HCT116 (cell line): ENCODE measurements around the gene CNTNAP2. TPM values are rescaled to one million over a fixed set of nuclear protein-coding genes. Genes with fewer than 3 reads are reported as not detected.

Experiments
- ATAC-seq: fragments of 200-7000 bp; cut with Tn5 transposase; 2 replicates; pipeline ENCODE4 v1.9.1; 2020; ENCODE audit warnings: mild to moderate bottlenecking, moderate library complexity
- BruUV-seq: library from RNA; stranded (reverse); fragments of 400-500 nt; replicated peaks from 2 replicates; lab custom pipeline; 2021; lab: Mats Ljungman, UMichigan
- CTCF ChIA-PET: fragments of 300-600 bp; sonication (Branson Sonifier 250); formaldehyde crosslinking; loops from one replicate; lab custom pipeline; 2021; ENCODE audit warnings: antibody characterized with exemption; lab: Charles Lee
- POLR2A ChIA-PET: fragments of 300-600, 350-600 bp; sonication (Branson Sonifier 250); formaldehyde crosslinking; loops from one replicate; lab custom pipeline; 2021; ENCODE audit warnings: antibody characterized with exemption; lab: Charles Lee
- RAD21 ChIA-PET, 2 experiments: fragments of 300-600 bp; sonication (Branson Sonifier 250); formaldehyde crosslinking; loops; one replicate each; lab custom pipeline; 2023; ENCODE audit warnings: low total read pairs in 2 of 2; ENCODE audit not compliant: uncharacterized antibody in 2 of 2, unreplicated experiment in 2 of 2, low non-redundant PET in 1 of 2; lab: Charles Lee
- DNase-seq: peaks from one replicate; pipeline ENCODE4 v3.0.0-alpha.2; 2010; ENCODE audit warnings: low read depth, low spot score
- H2AFZ ChIP-seq: fragments of 200-600 bp; shearing (Covaris generic), sonication (generic); 2 replicates; pipeline ENCODE4 v1.6.1; 2017; ENCODE audit warnings: low read depth, mixed run types, mixed read lengths, antibody characterized with exemption, low read length; ENCODE audit not compliant: poor library complexity, severe bottlenecking
- H3K27ac ChIP-seq: 2 replicates; pipeline ENCODE4 v1.5.1; 2012; ENCODE audit warnings: low read depth, low read length
- H3K27me3 ChIP-seq: fragments of 200-600 bp; sonication (generic); 2 replicates; pipeline ENCODE4 v1.6.1; 2016; ENCODE audit warnings: mixed run types, low read length, mixed read lengths; ENCODE audit not compliant: insufficient read depth
- H3K36me3 ChIP-seq, 2 experiments: fragments of 200-500 bp in 1 of 2; fragments of 200-600 bp in 1 of 2; sonication (Bioruptor generic) in 1 of 2; sonication (generic) in 1 of 2; 2 replicates each; pipeline versions ENCODE4 v1.5.1 to v1.6.1; 2014 to 2016; ENCODE audit warnings: low read length in 2 of 2, inconsistent platforms in 1 of 2, mixed read lengths in 1 of 2, mixed run types in 1 of 2; ENCODE audit not compliant: insufficient read depth in 2 of 2, control insufficient read depth in 1 of 2
- H3K4me1 ChIP-seq, 2 experiments: fragments of 200-600 bp in 1 of 2; sonication (generic) in 1 of 2; 2 replicates each; pipeline versions ENCODE4 v1.5.1 to v1.6.1; 2012 to 2017; ENCODE audit warnings: low read length in 2 of 2, inconsistent platforms in 1 of 2, mild to moderate bottlenecking in 1 of 2, mixed read lengths in 1 of 2, mixed run types in 1 of 2, moderate library complexity in 1 of 2; ENCODE audit not compliant: insufficient read depth in 2 of 2, control insufficient read depth in 1 of 2
- H3K4me2 ChIP-seq: fragments of 200-600 bp; sonication (generic); 2 replicates; pipeline ENCODE4 v1.6.1; 2017; ENCODE audit warnings: mixed run types, low read length, mixed read lengths
- H3K4me3 ChIP-seq, 2 experiments: fragments of 200-600 bp in 1 of 2; sonication (generic) in 1 of 2; replicated peaks in 1 of 2; 2 replicates each; pipeline ENCODE4 v1.5.1; 2011 to 2016; ENCODE audit warnings: low read length in 2 of 2, control low read depth in 1 of 2, low read depth in 1 of 2, mild to moderate bottlenecking in 1 of 2, mixed read lengths in 1 of 2, mixed run types in 1 of 2
- H3K79me2 ChIP-seq: fragments of 200-600 bp; sonication (generic); 2 replicates; pipeline ENCODE4 v1.6.1; 2017; ENCODE audit warnings: mild to moderate bottlenecking, mixed run types, low read length, moderate library complexity, mixed read lengths; ENCODE audit not compliant: insufficient read depth
- H3K9ac ChIP-seq: fragments of 200-600 bp; sonication (generic); 2 replicates; pipeline ENCODE4 v1.6.1; 2016; ENCODE audit warnings: low read length, mixed read lengths
- H3K9me2 ChIP-seq: fragments of 200-600 bp; sonication (generic), shearing (Covaris generic); 2 replicates; pipeline ENCODE4 v1.6.1; 2017; ENCODE audit warnings: mixed run types, mild to moderate bottlenecking, moderate library complexity; ENCODE audit not compliant: insufficient read depth
- H3K9me3 ChIP-seq, 2 experiments: fragments of 200-500 bp in 1 of 2; fragments of 200-600 bp in 1 of 2; sonication (Bioruptor generic) in 1 of 2; sonication (generic) in 1 of 2; 2 replicates each; pipeline ENCODE4 v1.6.1; 2014 to 2017; ENCODE audit warnings: low read length in 2 of 2, mixed read lengths in 2 of 2, inconsistent platforms in 1 of 2, low read depth in 1 of 2, mild to moderate bottlenecking in 1 of 2, mixed run types in 1 of 2, moderate library complexity in 1 of 2; ENCODE audit not compliant: control insufficient read depth in 1 of 2, insufficient read depth in 1 of 2
- H4K20me1 ChIP-seq: fragments of 200-600 bp; sonication (generic), shearing (Covaris generic); 2 replicates; pipeline ENCODE4 v1.6.1; 2017; ENCODE audit warnings: mixed run types, mild to moderate bottlenecking, moderate library complexity; ENCODE audit not compliant: insufficient read depth
- EZH2 ChIP-seq: fragments of 200-600 bp; sonication (generic); IDR thresholded peaks from 2 replicates; pipeline ENCODE4 v1.6.1; 2017; ENCODE audit warnings: antibody characterized with exemption, mixed run types
- RAD21 ChIP-seq: IDR thresholded peaks from 2 replicates; pipeline ENCODE4 v1.6.1; 2012; ENCODE audit warnings: low read depth, mild to moderate bottlenecking
- SIN3A ChIP-seq: IDR thresholded peaks from 2 replicates; pipeline ENCODE4 v1.6.1; 2012; ENCODE audit warnings: low read depth
- YY1 ChIP-seq: IDR thresholded peaks from 2 replicates; pipeline ENCODE4 v1.6.1; 2011; ENCODE audit warnings: low read length, low read depth, moderate library complexity, mild to moderate bottlenecking; ENCODE audit not compliant: insufficient replicate concordance; ENCODE audit errors: extremely low read depth
- intact Hi-C: fragments of 100-400 bp; cut with micrococcal nuclease; formaldehyde crosslinking; loops from 2 replicates; pipeline ENCODE4 v1.10.0; 2022
- total RNA-seq: library from RNA; stranded (reverse); gene quantifications from one replicate; pipeline ENCODE4 v1.2.1, GENCODE V29; 2021; ENCODE audit not compliant: unreplicated experiment

The CNTNAP2 gene
- total RNA-seq, 1 experiment from 2014 or later: 0.37 TPM

DNA sequence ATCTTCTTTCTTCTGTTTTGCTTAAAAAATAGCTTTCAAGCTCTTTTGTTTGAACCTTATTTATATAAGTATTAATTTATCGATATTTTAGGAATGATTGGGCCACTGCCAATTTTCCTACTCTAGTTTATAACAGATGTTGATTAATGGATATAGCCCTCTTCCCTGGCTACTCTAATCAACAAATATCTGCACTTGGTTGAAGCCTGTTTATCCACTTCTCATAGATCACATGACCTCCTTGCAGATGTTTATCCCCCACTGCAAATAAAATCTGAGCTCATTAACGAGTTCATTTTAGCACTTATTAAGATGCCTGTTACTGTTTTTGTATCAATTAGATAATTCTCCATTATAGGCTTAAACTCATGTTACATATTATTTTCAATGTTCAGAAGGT lies 715.3 kb downstream of the CNTNAP2 start:
- ChIA-PET RAD21 (no interaction called here), POLR2A (interaction anchor here (0.7 kb wide), 1 partner anchor 688 kb away, joined by 3 read pairs; no protein-coding TSS in a partner anchor), CTCF (no interaction called here)
- Histone ChIP-seq H4K20me1 (no peaks in the 10 kb centered on the region), H3K4me3 (no peak overlapping the region), H2AFZ (no peak overlapping the region), H3K4me1 (no peaks in the 10 kb centered on the region), H3K9me2 (no peaks in the 10 kb centered on the region), H3K9me3 (peaks cover 11 to 17% of the 10 kb centered on the region in 2 experiments; a peak in 2 of 4 replicates), H3K36me3 (no peaks in the 10 kb centered on the region), H3K27ac (no peak overlapping the region), H3K4me2 (no peak overlapping the region), H3K9ac (no peak overlapping the region), H3K27me3 (no peaks in the 10 kb centered on the region), H3K79me2 (no peaks in the 10 kb centered on the region)
- intact Hi-C loops: no loop called here
- DNase-seq: no peak
- TF ChIP-seq RAD21: no peak
- TF ChIP-seq SIN3A: no peak
- no TSS peak for BruUV-seq
- ATAC-seq: no peak

DNA sequence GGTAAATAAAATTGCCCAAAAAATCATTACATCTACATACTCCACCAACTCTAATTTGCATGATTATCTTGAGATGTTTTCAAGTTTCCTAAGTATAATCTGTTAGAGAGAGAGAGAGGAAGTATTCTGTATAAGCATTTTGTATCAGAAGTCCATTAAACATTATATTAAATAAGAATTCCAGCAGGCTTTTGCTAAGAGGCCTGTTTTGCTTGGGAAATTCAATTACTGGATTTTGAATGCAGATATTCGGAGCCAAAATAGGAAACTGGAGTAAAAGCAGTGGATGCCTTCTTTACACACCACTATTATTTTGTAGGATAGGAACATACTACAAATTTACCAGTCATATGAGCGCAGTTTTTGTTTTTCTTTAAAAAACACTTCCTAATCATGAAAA lies 727.8 kb downstream of the CNTNAP2 start:
- Histone ChIP-seq H3K27me3 (no peaks in the 10 kb centered on the region), H3K9ac (no peak overlapping the region), H3K9me3 (peaks cover 5 to 7% of the 10 kb centered on the region in 2 experiments; a peak in 2 of 4 replicates), H3K79me2 (no peaks in the 10 kb centered on the region), H3K9me2 (no peaks in the 10 kb centered on the region), H3K27ac (no peak overlapping the region), H2AFZ (no peak overlapping the region), H4K20me1 (no peaks in the 10 kb centered on the region), H3K4me3 (no peak overlapping the region), H3K4me2 (no peak overlapping the region), H3K4me1 (no peaks in the 10 kb centered on the region), H3K36me3 (no peaks in the 10 kb centered on the region)
- ATAC-seq: no peak
- CTCF ChIA-PET: no interaction called here
- RAD21 ChIA-PET: no interaction called here
- no peak for DNase-seq
- TF ChIP-seq YY1: no peak
- no peak for TF ChIP-seq RAD21
- TF ChIP-seq EZH2: no peak
- BruUV-seq: no TSS peak
- intact Hi-C loops: no loop called here
- POLR2A ChIA-PET: no interaction called here
